ENCODE results near the gene HMX1.

HMX1 gene

DNA sequence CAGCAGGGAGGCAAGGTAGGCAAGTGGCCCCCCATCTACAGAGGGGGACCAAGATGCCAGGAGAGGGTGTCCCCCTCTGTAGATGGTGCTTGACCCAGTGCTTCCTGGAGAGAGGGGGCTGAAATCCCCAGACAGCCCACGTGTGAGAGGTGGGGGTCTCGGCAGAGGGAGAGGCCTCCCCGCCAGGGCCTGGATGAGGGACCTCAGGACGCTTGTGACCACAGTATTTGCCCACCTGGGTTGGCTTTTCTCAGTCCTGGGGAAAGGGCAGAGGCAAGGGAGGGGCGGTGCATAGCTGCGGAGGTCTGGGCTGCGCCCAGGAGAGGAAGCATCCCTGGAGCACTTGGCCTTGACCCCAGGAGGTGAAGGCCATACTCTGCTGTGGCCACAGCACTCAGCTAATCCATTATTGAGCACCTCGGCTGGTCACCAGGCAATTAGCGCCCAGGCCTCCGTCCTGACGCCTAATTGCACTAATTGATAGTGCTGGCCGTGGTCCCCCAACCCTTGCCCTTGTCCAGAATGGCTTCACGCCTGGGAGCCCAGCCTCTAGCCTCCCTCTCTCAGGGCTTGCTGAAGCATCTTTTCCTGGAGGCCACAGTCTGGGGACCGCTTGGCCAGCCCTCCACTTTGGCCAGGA is 30.7 kb downstream of the HMX1 start:
- DNase-seq (ENCODE audit: low spot score) = no peak

DNA sequence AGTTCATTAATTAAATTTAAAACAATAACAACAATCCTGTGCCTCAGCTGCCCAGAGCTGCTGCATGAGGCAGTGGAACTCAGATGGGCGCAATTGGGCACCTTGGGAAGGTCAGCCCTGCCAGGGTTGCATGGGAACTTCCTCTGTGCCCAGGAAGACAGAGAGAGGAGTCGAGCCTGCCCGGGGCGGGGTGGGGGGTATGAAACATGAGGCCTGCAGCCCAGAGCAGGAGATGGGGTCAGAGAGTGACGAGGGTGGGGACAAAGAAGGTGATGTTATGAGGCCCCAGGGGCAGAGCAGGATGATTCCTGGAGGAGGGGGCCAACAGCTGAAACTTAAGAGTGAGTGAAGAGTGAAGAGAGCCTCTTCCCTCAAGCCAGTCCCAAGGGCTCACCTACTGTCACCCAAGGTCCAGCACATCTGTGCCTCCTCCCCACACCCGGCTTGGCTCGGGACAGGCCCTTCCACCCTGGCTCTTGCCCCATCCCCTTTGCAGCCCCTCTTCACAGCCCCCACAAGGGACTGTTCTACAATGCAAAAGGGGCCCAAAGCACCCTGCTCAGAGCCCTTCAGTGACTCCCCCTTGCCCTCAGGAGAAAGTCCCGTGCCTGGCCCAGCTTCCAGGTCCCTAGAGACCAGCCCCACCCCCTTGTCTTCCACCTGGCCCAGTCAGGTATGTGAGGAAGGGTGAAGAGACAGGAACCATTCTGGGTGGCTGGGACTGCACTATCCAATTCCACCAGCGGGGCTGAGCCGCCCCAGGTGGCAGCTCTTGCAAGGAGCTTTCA is 31.4 kb downstream of the HMX1 start:
- DNase-seq (ENCODE audit: low spot score) = no peak

DNA sequence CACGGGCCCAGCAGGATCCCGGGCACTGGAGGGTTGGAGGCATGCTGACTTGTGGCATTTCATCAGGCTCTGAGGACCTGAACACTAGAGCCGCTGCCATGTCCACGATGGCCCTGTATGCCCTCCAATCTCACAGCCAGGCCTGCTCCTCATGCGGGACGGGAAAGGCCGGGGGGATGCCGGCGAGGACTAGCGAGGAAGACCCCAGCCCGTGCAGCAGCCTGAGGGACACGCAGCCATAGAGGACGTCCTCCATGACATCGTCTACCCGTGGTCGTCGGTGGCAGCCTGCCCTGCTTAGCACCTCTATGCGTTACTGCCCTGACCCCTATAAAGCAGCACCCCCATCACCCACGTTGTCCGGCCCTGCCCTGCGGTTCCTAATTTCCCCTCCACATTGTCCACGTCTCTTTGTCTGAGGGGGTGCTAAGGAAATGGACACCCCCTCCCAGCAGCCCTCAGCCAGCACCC is 32.6 kb downstream of the HMX1 start:
- no peak for DNase-seq (ENCODE audit: low spot score)

DNA sequence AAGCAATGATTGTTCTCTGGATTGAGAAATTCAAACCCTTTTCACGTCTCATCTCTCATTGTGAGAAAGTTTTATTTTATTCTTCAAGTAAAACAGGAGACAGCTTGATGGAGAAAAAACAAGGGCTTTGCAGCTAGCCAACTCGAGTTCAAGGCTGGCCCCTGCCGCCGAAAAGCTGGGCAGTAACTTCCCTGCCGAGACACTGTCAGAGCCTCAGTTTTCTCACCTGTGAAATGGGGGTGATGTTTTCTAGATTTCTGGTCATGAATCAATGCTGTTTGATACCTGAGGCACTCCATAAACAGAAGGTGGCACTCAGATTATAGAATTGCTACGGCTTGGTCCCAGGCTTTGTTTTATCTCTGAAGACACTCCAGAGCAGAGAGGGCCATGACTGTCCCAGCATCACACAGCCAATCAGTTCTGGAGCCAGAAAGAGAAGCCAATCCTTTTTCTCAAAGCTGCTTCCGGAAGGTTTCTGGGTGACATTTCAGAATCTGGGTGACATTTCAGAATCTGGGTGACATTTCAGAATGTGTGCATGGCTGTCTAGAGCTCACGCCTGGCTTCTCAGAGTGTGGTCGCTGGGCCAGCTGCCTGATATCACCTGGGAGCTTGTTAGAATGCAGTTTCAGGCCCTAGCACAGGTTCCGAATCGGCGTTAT is 33.2 kb downstream of the HMX1 start:
- DNase-seq (ENCODE audit: low spot score) = no peak

DNA sequence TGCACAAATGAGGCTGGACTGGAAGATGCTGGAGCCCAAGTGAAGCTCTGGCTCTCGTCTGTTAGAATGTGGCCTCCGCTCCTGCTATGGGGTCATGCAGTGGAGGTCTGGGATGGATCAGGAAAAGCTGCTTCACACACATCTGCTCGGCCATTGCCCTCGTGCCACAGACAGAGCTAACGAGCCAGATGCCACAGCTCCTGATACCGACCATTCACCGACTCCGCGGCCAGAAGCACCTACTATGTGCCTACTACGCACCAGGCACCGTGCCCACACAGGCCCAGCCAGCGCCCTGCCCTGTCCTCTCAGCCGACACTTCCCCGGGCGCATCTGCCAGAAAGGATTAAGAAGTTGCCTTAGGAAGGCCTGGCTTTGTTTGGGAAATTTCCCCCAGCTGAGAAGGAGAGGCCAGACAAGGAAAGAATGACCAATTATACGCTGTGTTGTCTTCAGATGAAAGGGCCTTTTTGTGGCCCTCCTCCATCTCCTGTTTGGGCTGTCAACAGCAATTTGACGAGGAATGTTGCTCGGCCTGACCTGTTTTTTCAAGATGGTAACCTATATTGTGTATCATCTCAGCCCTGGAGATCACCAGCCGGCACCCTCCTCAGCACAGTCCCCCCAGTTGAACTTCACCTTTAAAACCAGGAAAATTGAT is 34.3 kb downstream of the HMX1 start:
- no peak for DNase-seq (ENCODE audit: low spot score)

DNA sequence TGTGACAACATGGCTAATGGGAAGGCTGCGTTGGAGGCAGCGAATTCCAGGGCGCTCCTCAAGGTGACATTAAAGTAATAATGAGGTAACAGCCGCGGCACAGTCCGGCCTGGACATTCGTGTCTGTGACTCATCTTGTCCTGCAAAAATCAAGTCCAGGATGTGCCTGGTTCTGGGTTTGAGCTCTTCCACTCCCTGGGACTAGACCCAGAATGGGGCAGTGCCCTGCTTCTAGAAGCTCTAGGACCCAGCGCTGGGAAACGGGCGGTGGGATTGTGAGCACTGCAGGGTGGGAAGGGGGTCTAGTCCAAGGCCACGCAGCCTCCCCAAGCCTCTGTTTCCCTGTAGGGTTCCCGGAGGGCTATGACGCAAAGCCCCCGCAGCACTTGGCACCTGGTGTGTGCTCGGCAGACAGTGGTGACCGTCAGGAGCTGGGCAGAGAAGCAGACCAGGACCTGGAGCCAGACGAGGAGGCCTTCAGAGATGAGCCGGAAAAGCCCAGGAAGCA is 34.9 kb downstream of the HMX1 start:
- no peak for DNase-seq (ENCODE audit: low spot score)

DNA sequence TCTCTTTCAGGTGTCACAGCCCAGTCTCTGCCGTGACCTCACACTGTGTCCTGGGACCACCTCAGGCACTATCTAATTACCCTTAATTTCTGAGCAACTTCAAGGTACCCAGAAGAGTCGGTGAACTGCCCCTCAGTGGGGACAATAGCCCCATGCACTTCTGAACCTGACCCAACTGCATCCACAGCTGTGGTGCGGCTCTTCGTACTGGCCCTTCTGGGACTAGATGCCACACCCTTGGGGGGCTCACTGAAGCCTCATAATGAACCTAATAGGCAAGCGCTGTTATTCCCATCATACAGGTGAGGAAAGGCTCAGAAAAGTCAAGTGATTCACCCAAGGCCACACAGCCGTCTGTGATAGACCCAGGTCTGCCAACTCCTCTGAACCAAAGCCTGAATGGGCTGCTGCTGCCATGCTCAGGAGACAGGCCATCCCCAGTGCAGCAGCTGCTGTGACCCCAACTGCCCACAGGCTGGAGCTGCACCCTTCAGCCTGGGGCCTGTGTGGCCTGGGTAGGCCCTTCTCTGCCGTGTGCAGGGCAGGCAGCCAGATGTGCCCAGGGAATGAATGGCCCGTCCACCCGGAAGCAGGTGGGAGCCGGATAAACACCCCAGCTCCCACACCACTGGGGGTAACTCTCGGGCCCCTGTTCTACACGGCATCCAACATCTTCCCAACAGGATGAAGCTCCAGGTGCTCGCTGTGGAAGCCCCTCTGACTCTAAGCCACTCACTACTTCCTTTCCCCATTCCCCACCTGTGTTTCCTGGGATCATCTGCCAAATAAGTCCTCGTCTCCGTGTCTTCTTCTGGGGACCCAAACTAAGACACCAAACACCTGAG is 35.9 kb downstream of the HMX1 start:
- DNase-seq (ENCODE audit: low spot score) = no peak

DNA sequence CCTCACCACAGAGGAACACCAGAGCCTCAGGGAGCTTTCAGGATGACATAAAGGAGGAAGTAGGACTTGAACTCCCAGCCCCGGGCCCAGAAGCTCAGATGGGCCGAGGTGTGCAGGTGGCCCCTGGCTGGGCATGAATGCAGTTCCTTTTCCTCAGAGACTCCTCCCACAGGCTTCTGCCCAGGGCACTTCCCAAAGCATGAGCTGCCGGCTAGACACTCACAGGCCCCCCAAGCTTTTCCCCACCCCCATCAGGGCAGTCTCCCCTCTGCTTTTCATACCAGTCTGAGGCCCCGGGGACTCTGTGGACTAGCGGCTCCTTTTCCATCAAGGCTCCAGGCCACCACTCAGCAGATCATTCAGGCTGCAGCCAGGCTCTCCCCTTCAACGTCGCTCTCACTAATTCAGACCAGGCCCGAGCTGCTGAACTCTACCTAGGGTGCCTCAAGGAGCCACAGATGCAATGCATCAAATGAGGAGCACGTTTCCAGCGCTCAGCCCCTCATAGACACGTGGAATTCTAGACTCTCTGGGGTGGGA is 36.9 kb downstream of the HMX1 start:
- no peak for DNase-seq (ENCODE audit: low spot score)

DNA sequence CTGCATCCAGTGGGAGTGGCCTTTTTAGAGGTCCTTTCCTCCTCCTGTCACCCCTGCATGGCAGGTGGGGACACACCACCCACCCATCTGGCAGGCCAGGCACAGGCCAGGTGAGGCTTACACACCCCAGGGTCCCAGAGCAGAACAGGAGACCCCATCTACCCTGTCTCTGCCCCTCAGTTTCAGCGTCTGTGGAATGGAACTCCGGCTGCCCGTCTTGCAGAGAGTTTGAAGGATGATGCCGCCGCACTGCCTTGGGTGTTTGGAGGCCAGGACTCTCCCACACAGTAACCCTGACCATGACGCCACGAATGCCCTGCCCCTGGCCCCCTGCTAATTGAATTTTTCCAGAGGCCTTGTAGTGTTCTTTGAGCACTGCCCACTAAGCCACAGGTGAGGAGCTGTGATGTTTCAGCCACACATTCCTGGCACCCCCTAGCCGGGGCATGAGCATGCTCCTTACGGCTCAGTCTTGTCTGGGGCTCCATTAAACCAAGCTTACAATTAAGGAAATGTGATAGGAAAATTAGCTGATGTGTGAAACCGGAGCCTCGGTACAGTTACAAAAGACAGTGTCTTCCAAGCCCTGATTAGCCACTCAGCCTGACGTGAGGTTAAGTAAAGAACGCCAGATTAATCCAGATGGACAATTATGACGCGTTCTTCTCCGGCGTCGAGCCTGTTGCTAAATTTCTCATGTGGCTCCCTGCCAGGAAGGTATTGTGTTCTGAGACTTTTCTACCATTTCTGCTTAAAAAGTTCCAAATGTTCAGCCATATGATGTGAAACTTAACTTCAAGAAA is 39.3 kb downstream of the HMX1 start:
- DNase-seq (ENCODE audit: low spot score) = no peak

DNA sequence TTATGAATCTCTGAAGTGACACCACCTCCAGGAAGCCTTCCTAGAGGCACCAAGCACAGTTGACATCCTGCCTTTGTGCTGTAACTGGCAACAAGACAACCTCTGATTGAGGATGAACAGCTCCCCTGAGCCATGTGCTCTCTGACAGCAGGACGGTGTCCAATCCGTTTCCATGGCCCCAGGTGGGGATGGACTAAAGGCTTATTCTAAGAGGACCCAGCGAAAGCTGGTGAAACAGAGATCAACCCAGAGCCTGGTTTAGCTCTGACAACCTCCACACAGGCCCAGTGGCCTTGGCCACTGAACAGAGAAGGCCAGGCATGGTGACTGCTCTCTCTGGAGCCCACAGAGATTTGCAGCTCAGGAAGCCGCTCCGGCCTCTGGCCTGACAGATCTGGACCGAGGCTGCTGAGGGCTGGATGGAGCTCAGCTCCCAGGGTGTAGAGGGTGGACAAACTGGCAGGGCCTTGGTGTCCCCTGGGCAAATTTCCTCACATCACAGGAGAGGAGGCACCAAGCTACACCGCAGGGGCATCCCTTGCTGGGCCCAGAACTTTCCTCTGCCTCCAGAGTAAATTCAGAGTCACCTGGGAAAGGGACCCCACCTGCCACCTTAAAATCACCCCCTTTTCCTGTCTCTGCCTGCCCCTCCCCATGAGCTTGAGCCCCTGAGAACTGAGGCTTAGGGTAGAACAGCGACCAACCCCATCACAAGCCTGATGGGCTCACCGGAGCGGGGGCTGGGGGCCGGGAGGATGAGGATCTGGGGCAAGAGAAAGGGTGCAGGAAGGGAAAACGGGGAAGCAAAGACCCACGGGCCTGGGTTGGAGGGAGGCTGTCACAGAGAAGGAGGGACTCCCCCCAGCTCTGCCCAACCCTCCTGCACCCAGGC is 40.2 kb downstream of the HMX1 start:
- no peak for DNase-seq (ENCODE audit: low spot score)

DNA sequence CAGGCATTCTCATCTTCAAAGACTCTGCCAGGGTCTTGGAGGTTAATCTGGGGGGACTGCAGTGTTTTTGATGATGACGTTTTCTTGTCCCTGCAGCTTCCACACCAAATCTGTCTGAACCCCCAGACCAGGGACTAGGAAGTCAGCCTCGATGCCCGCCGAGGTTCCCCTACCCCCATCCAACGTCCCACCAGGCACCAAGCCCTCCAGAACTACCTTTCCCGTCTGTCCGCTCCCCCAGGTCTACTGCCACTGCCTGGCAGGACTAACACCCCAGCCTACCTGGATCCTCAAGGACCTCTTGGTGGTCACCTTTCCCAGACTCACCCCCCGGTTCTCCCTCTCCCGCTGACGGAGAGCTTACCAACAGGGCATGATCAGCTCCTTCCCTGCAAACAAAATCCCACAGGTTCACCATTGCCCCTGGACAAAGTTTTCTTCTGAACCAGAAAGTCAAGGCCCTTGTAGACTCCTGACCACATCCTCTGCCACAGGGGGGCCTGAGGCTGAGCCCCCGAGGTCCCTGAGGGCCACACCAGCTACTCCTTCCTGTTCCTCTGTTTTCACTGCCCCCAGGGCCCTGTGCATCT is 40.9 kb downstream of the HMX1 start:
- DNase-seq (ENCODE audit: low spot score) = no peak

DNA sequence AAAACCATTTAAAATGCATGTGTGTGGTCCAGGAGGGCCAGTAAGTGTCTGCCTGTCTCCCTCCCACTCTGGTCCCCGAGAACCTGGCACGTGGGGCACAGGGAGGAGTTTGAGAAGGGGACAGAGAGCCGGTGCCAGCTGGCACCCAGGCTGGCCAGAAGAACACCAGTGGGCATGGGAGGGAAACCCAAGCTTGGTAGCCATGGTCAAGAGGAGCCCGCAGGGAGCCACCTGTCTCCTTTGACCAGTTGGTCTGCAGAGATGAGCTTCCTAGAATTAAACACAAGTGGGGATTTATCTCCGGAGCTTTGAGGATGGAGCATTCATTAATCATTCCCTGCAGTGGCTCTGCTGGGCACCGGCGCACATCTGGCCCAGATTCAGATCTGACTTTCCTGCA is 41.6 kb downstream of the HMX1 start:
- no peak for DNase-seq (ENCODE audit: low spot score)

DNA sequence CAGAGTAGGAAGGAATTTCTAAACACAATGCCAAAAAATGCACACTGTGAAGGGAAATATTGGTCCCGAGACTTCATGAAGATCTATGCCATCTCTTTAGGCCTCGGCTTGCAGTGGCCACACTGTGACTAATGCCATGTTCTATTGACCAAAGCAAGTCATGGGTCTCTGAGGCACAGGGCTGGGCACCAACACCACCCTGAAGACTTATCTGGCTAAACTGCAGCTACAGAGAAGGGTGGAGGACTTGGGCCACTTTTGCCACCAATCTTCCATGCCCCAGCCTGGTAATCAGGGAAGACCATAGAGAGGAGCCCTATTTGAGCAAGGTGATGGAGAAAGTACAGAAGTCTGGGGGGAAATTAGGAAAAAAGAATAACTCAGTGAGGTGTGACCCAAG is 42.1 kb downstream of the HMX1 start:
- no peak for DNase-seq (ENCODE audit: low spot score)

DNA sequence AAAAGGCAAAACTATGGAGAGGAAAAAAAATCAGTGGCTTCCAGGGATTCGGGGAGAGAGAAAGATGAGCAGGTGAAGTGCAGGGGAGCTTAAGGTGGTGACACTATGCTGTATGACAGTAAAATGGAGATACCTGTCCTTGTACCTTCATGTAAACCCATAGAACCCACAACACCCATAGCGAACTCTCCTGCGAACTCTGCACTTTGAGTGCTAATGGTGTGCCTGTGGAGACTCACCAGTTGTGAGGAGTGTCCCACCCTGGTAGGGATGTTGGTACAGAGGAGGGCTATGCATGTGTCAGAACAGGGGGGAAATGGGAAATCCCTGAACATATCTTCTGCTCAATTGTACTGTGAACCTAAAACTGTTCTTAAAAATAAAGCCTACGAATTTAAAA is 42.8 kb downstream of the HMX1 start:
- no peak for DNase-seq (ENCODE audit: low spot score)

DNA sequence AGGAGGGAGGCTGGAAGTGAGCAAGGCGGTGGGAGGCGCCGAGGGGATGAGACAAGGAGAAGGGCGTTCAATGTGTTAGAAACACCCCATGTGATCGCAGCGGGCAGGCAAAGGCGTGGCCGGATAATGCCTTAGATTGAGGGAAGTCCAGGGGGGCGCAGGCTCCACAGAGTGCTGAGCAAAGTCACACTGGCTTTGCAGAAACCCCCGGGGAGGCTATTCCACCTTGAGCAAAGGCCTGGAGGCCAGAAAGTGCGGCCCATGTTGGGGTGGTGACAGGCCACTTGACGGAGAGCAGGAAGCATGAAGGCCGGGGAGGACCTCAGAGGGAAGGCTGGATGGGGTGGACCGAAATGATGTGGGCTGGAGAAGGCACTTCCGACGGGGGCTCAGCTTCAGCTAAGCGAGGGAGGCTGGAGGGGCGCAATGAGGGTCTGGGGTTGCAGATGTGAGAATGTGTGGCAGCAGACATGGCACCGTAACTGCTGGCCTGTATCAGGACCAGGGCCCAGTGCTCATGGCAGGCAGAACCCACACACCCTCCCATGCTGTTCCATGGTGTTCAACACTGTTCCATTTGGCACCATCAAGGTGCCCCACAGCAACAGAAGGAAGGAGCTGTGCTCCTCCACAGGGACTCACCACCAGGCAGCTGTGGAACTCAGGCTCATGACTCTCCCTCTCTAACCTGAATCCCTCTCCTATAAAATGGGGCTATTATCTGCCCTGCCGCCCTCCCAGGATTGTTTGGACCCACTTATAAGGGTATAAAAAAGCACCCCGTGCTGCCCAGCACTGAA is 50.3 kb downstream of the HMX1 start:
- no peak for DNase-seq (ENCODE audit: low spot score)

DNA sequence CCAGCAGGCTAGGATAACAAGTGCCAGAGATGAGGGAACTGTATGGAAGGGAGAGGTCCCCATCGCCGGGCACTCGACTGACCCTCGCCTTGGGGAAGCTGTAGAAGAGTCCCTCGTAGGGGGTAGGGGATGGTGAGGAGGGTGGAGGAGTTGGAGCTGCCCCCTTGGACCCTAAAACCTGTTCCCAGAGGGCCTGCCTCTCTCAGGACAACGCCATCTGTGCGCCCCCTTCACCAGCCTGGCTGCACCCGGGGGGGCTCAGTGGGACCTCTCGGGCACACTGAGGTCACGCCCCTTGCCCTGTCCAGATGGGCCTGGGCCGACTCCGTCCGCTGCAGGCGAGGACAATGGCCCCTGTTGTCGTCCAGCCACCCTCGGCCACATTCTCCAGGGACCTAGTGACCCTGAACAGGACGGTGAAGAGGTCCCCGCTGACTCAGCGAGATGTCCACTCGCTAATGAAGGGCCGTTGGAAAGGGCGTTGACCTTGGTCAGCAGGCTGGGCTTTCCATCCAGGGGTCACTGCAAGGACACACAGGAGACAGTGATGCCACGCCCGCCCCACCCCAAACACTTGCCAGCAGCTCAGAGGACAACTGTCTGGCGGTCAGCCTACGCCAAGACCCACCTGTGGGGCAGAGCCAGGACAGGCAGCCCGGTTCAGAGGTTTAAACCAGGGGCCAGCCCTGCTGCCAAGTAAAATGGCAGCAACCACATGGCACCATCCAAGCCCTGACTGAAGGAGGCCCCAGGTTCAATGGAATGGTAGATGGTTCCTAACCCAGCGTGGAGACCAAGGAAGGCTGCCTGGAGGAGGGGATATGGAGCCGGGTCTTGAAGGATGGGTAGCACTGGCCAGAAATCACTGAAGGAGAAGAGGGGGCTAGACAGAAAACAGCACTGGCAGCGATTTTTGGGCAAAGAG is 51.2 kb downstream of the HMX1 start:
- no peak for DNase-seq (ENCODE audit: low spot score)

Measured in Ammon's horn (tissue), 1 donor.